ENCODE data around the gene TMEM63B. TPM values are rescaled to one million over a fixed set of nuclear protein-coding genes. Genes with fewer than 3 reads are reported as not detected.

Gene TMEM63B
- total RNA-seq = 11.5 TPM

DNA sequence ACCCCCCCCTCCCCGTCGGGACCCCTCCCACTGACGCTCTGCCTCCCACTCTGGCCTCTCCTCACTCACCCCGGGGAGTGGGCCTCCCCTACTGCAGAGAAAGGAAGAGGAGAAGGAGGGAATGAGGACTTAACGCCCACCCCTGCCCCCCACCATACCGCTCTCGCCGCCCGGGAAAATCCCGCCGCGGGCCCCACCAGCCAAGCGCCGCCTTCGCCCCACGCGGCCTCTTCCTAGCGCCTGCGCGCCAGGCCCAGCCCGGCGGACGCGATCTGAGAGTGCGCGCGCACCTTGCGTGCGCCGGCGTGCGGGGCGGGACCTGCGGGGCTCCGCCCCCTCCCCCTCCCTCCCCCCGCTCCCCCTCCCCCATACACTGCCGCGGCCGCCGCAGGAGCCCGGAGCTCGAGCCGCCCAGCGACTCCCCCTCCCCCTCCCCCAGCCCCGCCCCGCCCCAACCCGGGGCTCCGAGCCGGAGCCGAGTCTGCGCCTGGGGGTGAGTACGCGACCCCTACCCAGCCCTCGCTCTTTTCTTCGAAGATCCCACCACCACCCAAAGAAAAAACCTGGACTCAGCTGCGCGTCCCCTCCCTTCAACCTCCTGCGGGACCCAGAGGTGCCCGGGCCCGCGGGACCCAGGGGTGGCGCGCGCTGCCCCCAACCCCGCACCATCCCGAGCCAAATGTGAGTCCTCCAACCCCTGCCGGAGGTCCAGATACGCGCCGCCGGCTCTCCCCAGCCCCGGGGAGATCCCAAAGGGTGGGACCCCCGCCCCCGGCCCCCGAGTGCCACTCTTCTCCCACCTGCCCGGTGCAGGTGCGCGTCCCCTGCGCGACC lies at the start of gene TMEM63B, which contains the start of gene MRPL14:
TSS of gene TMEM63B (plus strand) at position 369 of the 834 bp plus-strand sequence. CDS start 7,031 bp downstream, outside the sequence.
TSS of gene MRPL14 (minus strand) at position 267 of the 834 bp plus-strand sequence. CDS start 10,841 bp downstream, outside the sequence.
- peak within 1 kb of the TSS; percentile 84 to 88 (median 87) for H3K9ac ChIP-seq (ENCODE audit: low read depth in 1 of 3, low read length in 3 of 3)
- peaks cover 0 to 5% (median 3%) of the 10 kb centered on the region in 3 donors for H3K36me3 ChIP-seq (ENCODE audit: control insufficient read depth in 3 of 3, insufficient read depth in 3 of 3, low read length in 3 of 3)
- H3K9me3 ChIP-seq (ENCODE audit: control insufficient read depth in 3 of 3, low read length in 3 of 3) = no peaks in the 10 kb centered on the region
- H3K27ac ChIP-seq (ENCODE audit: low read depth, low read length) = peak within 1 kb of the TSS; percentile 92
- H3K27me3 ChIP-seq (ENCODE audit: control insufficient read depth in 3 of 3, insufficient read depth in 3 of 3, low read length in 3 of 3) = no peaks in the 10 kb centered on the region
- H3K4me1 ChIP-seq (ENCODE audit: control insufficient read depth in 3 of 3, insufficient read depth in 3 of 3, low read length in 3 of 3) = peaks cover 35 to 61% (median 54%) of the 10 kb centered on the region in 3 donors
- H3K4me3 ChIP-seq (ENCODE audit: low read length in 3 of 3) = peak within 1 kb of the TSS; percentile 80 to 87 (median 87)

- H3K4me1 ChIP-seq (ENCODE audit: control insufficient read depth in 3 of 3, insufficient read depth in 3 of 3, low read length in 3 of 3) = peaks cover 29 to 50% (median 35%) of the 10 kb centered on the region in 3 donors
- no peak overlapping the region for H3K4me3 ChIP-seq (ENCODE audit: low read length in 3 of 3)
These were observed 49.0 kb upstream of the TMEM63B start for GRCh38 chr6:44078219-44078826.

DNA sequence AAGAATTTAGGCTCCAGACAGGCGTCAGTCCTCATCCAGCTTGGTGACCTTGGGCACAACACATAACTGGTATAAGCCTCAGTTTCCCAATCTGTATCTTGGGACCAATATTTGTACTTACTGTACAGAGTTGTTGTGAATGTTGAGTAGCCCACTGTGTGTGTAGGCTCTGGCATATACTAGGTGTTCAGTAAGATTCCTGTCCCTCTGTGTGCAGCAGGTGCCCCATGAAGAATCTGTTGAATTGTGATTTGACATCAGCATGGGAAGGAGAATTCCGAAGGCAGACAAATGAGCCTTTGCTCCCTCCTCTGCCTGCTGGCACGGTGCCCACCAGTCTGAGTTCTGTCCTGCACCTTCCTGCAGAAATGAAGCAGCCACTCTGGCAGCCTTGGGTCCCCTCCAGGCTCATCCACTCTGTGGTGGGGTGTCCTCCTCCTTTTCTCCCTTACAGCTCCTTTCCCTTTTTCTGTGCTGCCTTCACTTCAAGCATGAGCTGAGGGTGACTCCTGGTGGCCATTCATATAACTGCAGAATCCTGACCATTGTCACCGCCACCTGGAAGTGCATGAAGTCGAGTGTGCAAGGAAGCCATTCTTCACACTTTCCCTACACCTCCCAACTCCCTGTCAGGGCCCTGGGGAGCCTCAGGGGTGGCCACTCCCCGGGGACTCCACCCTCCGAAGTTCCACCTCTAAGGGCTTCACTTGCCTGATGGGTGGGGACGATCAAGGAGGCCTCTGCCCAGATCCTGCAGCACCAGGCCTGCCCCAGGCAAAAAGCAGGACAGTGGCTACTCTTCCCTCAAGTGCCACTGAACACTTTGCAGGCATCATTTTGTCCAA lies 48.3 kb upstream of the TMEM63B start:
- Histone ChIP-seq H3K27me3 (ENCODE audit: control insufficient read depth in 3 of 3, insufficient read depth in 3 of 3, low read length in 3 of 3) (no peaks in the 10 kb centered on the region), H3K4me1 (ENCODE audit: control insufficient read depth in 3 of 3, insufficient read depth in 3 of 3, low read length in 3 of 3) (peaks cover 29 to 52% (median 36%) of the 10 kb centered on the region in 3 donors), H3K36me3 (ENCODE audit: control insufficient read depth in 3 of 3, insufficient read depth in 3 of 3, low read length in 3 of 3) (no peaks in the 10 kb centered on the region), H3K9ac (ENCODE audit: low read depth in 1 of 3, low read length in 3 of 3) (peak overlapping the region in 1 of 3 donors; percentile 54), H3K4me3 (ENCODE audit: low read length in 3 of 3) (no peak overlapping the region), H3K9me3 (ENCODE audit: control insufficient read depth in 3 of 3, low read length in 3 of 3) (no peaks in the 10 kb centered on the region), H3K27ac (ENCODE audit: low read depth, low read length) (no peak overlapping the region)

More at GRCh38 chr6:44078219-44078826, 49.0 kb upstream of the TMEM63B start:
- Histone ChIP-seq H3K9ac (ENCODE audit: low read depth in 1 of 3, low read length in 3 of 3) (peak overlapping the region in 1 of 3 donors; percentile 18), H3K27ac (ENCODE audit: low read depth, low read length) (no peak overlapping the region), H3K36me3 (ENCODE audit: control insufficient read depth in 3 of 3, insufficient read depth in 3 of 3, low read length in 3 of 3) (no peaks in the 10 kb centered on the region), H3K9me3 (ENCODE audit: control insufficient read depth in 3 of 3, low read length in 3 of 3) (no peaks in the 10 kb centered on the region), H3K27me3 (ENCODE audit: control insufficient read depth in 3 of 3, insufficient read depth in 3 of 3, low read length in 3 of 3) (no peaks in the 10 kb centered on the region)

DNA sequence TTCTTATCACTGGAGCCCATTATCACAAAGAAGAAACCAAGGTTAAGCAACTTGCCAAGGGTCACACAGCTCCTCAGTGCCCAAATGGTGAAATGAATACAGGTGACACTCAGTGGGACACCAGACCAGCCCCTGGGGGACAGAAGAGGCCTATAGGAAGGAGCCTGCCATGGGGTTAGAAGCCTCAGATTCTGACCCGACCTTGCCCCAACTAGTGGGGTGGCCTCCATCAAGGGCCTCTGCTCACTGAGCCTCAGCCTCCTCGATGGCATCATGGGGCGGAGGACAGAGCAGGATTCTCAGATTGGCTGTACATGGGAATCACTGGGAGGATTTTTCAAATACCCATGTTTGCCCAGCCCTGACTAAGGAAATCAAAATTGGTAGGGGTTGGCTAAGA lies 47.7 kb upstream of the TMEM63B start:
- H3K4me1 ChIP-seq (ENCODE audit: control insufficient read depth in 3 of 3, insufficient read depth in 3 of 3, low read length in 3 of 3) = peaks cover 27 to 52% (median 36%) of the 10 kb centered on the region in 3 donors
- H3K36me3 ChIP-seq (ENCODE audit: control insufficient read depth in 3 of 3, insufficient read depth in 3 of 3, low read length in 3 of 3) = no peaks in the 10 kb centered on the region
- no peaks in the 10 kb centered on the region for H3K9me3 ChIP-seq (ENCODE audit: control insufficient read depth in 3 of 3, low read length in 3 of 3)
- H3K4me3 ChIP-seq (ENCODE audit: low read length in 3 of 3) = no peak overlapping the region
- peak overlapping the region in 1 of 3 donors; percentile 54 for H3K9ac ChIP-seq (ENCODE audit: low read depth in 1 of 3, low read length in 3 of 3)
- no peak overlapping the region for H3K27ac ChIP-seq (ENCODE audit: low read depth, low read length)
- H3K27me3 ChIP-seq (ENCODE audit: control insufficient read depth in 3 of 3, insufficient read depth in 3 of 3, low read length in 3 of 3) = no peaks in the 10 kb centered on the region

DNA sequence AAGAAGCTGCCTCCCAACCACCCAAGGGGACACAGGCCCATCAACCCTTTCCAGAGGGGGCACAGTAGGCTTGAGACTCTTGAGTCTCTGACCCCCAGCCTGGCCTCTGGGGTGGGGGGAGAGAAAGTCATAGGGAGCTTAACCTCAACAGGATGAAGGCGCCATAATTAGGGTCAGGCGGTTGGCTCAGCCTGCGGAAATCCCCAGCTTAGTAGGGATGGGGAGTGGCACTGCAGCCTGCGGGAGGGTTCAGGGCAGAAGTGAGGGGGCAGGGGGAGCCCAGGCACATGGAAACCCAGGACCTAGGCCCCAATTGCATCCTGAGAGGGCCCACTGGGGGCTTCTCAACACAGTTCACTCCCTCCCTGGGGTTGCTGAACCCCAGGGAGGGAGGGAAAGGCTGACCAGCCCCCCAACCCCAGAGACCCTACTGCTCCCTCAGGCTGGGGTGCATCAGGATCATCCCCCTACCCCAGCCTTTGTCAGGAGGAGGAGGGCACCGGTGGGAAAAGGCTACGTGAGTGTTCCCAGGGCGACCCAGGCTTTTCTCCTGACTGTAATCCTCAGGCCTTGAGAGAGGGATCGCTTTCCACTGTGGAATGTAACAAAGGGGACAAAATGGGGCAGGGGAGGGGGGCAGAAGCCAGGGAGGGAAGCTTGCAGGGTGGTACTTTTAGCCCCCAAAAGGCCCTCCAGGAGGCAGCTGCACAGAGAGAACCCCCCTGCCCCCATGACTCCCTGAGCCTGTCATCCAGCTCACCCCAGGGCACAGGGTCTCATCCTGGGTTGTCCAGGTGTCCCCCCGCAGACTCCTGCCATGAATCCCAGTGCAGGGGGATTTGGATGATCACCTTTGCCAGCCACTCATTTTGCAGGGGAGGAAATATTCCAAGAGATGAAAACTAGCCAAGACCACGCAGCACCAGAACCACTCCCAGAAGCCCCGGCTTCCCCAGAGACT lies 46.5 kb upstream of the TMEM63B start:
- H3K9me3 ChIP-seq (ENCODE audit: control insufficient read depth in 3 of 3, low read length in 3 of 3) = no peaks in the 10 kb centered on the region
- H3K27ac ChIP-seq (ENCODE audit: low read depth, low read length) = no peak overlapping the region
- H3K4me3 ChIP-seq (ENCODE audit: low read length in 3 of 3) = no peak overlapping the region
- H3K27me3 ChIP-seq (ENCODE audit: control insufficient read depth in 3 of 3, insufficient read depth in 3 of 3, low read length in 3 of 3) = no peaks in the 10 kb centered on the region
- H3K36me3 ChIP-seq (ENCODE audit: control insufficient read depth in 3 of 3, insufficient read depth in 3 of 3, low read length in 3 of 3) = no peaks in the 10 kb centered on the region
- peaks cover 24 to 52% (median 36%) of the 10 kb centered on the region in 3 donors for H3K4me1 ChIP-seq (ENCODE audit: control insufficient read depth in 3 of 3, insufficient read depth in 3 of 3, low read length in 3 of 3)
- peak overlapping the region in 1 of 3 donors; percentile 45 for H3K9ac ChIP-seq (ENCODE audit: low read depth in 1 of 3, low read length in 3 of 3)

DNA sequence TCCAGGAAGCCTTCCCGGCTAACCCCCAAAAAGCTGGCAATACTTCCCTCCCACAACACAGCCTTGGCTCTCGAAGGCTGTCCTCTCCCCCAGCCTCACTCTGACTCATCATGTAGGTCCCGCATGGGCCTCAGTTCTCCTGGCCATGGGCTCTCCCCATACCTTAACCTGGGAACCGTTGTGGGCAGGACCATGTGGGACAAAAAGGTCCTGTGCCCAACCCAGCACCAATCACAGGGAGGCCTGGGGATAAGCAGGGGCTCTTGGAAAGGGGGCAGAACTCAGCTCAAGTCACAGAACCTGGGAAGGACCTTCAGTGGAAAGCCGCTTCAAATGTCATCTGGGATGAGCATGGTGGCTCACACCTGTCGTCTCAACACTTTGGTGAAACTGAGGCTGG lies 45.6 kb upstream of the TMEM63B start:
- H3K27ac ChIP-seq (ENCODE audit: low read depth, low read length) = no peak overlapping the region
- peak overlapping the region in 1 of 3 donors; percentile 45 for H3K9ac ChIP-seq (ENCODE audit: low read depth in 1 of 3, low read length in 3 of 3)
- H3K9me3 ChIP-seq (ENCODE audit: control insufficient read depth in 3 of 3, low read length in 3 of 3) = no peaks in the 10 kb centered on the region
- no peaks in the 10 kb centered on the region for H3K36me3 ChIP-seq (ENCODE audit: control insufficient read depth in 3 of 3, insufficient read depth in 3 of 3, low read length in 3 of 3)
- no peaks in the 10 kb centered on the region for H3K27me3 ChIP-seq (ENCODE audit: control insufficient read depth in 3 of 3, insufficient read depth in 3 of 3, low read length in 3 of 3)
- peaks cover 20 to 52% (median 34%) of the 10 kb centered on the region in 3 donors for H3K4me1 ChIP-seq (ENCODE audit: control insufficient read depth in 3 of 3, insufficient read depth in 3 of 3, low read length in 3 of 3)
- H3K4me3 ChIP-seq (ENCODE audit: low read length in 3 of 3) = no peak overlapping the region

GRCh38 chr6:44082872-44083321 lies 44.5 kb upstream of the TMEM63B start:
- peaks cover 26 to 58% (median 42%) of the 10 kb centered on the region in 3 donors for H3K4me1 ChIP-seq (ENCODE audit: control insufficient read depth in 3 of 3, insufficient read depth in 3 of 3, low read length in 3 of 3)
- H3K27me3 ChIP-seq (ENCODE audit: control insufficient read depth in 3 of 3, insufficient read depth in 3 of 3, low read length in 3 of 3) = no peaks in the 10 kb centered on the region
- H3K9me3 ChIP-seq (ENCODE audit: control insufficient read depth in 3 of 3, low read length in 3 of 3) = no peaks in the 10 kb centered on the region
- H3K9ac ChIP-seq (ENCODE audit: low read depth in 1 of 3, low read length in 3 of 3) = peak overlapping the region in 1 of 3 donors; percentile 76
- H3K27ac ChIP-seq (ENCODE audit: low read depth, low read length) = no peak overlapping the region
- H3K36me3 ChIP-seq (ENCODE audit: control insufficient read depth in 3 of 3, insufficient read depth in 3 of 3, low read length in 3 of 3) = no peaks in the 10 kb centered on the region
- H3K4me3 ChIP-seq (ENCODE audit: low read length in 3 of 3) = peak overlapping the region in 1 of 3 donors; percentile 13

DNA sequence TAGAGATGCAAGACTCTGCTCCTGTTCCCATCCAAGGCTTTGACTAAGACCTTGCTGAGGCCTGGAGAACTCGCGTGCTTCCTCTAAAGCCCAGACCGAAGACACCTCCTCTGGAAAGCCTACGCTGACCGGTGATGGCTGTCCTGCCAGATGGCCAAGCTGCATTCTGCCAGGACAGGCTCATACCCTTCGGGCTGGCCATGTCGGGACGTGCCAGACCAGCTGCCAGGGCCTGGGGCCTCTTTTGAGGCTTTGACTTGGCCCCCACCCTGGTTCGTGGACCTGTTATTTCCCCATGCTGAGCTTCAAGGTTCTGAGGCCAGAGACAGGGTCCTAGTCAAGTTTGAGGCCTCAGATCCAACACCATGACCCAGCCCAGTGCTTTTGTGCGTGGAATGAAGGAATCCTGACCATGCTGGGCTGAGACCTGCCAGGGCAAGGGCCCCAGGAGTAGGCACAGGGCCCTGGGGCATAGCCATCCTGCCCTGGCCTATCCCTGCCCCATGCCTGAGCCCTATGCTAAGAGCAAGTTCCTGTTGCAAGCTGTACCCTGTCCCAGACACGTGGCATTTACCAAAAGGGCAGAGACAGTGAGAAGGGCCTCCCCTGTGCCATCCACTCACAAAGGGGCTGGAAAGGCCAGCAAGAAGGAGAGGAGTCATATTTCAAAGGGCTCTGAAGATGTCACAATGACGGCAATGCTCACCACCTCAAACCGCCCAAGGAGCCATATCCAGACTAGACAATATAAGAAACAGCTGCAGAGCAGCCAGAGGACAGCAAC lies 42.9 kb upstream of the TMEM63B start:
- Histone ChIP-seq H3K4me1 (ENCODE audit: control insufficient read depth in 3 of 3, insufficient read depth in 3 of 3, low read length in 3 of 3) (peaks cover 24 to 54% (median 40%) of the 10 kb centered on the region in 3 donors), H3K4me3 (ENCODE audit: low read length in 3 of 3) (no peak overlapping the region), H3K9ac (ENCODE audit: low read depth in 1 of 3, low read length in 3 of 3) (peak overlapping the region in 2 of 3 donors; percentile 38 to 76), H3K27ac (ENCODE audit: low read depth, low read length) (peak overlapping the region; percentile 61), H3K27me3 (ENCODE audit: control insufficient read depth in 3 of 3, insufficient read depth in 3 of 3, low read length in 3 of 3) (no peaks in the 10 kb centered on the region), H3K36me3 (ENCODE audit: control insufficient read depth in 3 of 3, insufficient read depth in 3 of 3, low read length in 3 of 3) (peaks cover 0 to 4% (median under 1%) of the 10 kb centered on the region in 3 donors), H3K9me3 (ENCODE audit: control insufficient read depth in 3 of 3, low read length in 3 of 3) (no peaks in the 10 kb centered on the region)

Data from skeletal muscle tissue (tissue), 4 donors.